ENCODE data around the gene BSPRY. TPM values are rescaled to one million over a fixed set of nuclear protein-coding genes. Genes with fewer than 3 reads are reported as not detected.

Gene BSPRY
- total RNA-seq, 3 donors from 2014 or later (not counting 1 experiment from before 2014, with no cell fraction given), result 3.3 to 5.5 (median 4.3) TPM

- no peak overlapping the region for H3K4me3 Mint-ChIP-seq
- no peak overlapping the region for H3K27ac ChIP-seq (ENCODE audit: low read length)
- H3K27me3 Mint-ChIP-seq (ENCODE audit: low read depth in 2 of 2), result no peaks in the 10 kb centered on the region
- H3K4me1 ChIP-seq (ENCODE audit: control insufficient read depth, insufficient read depth, low read length), result no peaks in the 10 kb centered on the region
- no peaks in the 10 kb centered on the region for H3K9me3 ChIP-seq (ENCODE audit: control insufficient read depth, insufficient read depth, low read length)
- WGBS (ENCODE audit: insufficient coverage), result 89% methylated on average over 7 of the region's 7 CpGs
- intact Hi-C loops (cut with micrococcal nuclease), result no loop called here
- no peak for TF ChIP-seq CTCF (IDR thresholded peaks at IDR 0.05)
- H3K4me3 ChIP-seq (ENCODE audit: low read length), result no peak overlapping the region
- H3K27me3 ChIP-seq (ENCODE audit: control insufficient read depth, insufficient read depth, low read length), result no peaks in the 10 kb centered on the region
- H3K4me1 Mint-ChIP-seq, result no peaks in the 10 kb centered on the region
- H3K36me3 Mint-ChIP-seq, result no peaks in the 10 kb centered on the region
- H3K27ac Mint-ChIP-seq, result no peak overlapping the region
- ATAC-seq (no peak), DNase-seq (no peak)
- no peaks in the 10 kb centered on the region for H3K9me3 Mint-ChIP-seq
- no peaks in the 10 kb centered on the region for H3K36me3 ChIP-seq (ENCODE audit: control insufficient read depth, insufficient read depth, low read length)
These were observed 7.4 kb downstream of the BSPRY start for GRCh38 chr9:113356686-113357292.

- Histone ChIP-seq H3K9me3 (ENCODE audit: control insufficient read depth, insufficient read depth, low read length) (no peaks in the 10 kb centered on the region), H3K27ac (ENCODE audit: low read length) (no peak overlapping the region), H3K27me3 (ENCODE audit: control insufficient read depth, insufficient read depth, low read length) (no peaks in the 10 kb centered on the region), H3K36me3 (ENCODE audit: control insufficient read depth, insufficient read depth, low read length) (no peaks in the 10 kb centered on the region), H3K4me1 (ENCODE audit: control insufficient read depth, insufficient read depth, low read length) (no peaks in the 10 kb centered on the region), H3K4me3 (ENCODE audit: low read length) (no peak overlapping the region)
- intact Hi-C loops (cut with micrococcal nuclease), result no loop called here
- H3K4me3 Mint-ChIP-seq, result no peak overlapping the region
- no peaks in the 10 kb centered on the region for H3K4me1 Mint-ChIP-seq
- WGBS (ENCODE audit: insufficient coverage), result 83% methylated on average over 1 of the region's 1 CpG
- no peaks in the 10 kb centered on the region for H3K9me3 Mint-ChIP-seq
- no peak overlapping the region for H3K27ac Mint-ChIP-seq
- no peaks in the 10 kb centered on the region for H3K27me3 Mint-ChIP-seq (ENCODE audit: low read depth in 2 of 2)
- ATAC-seq (no peak), DNase-seq (no peak)
- no peaks in the 10 kb centered on the region for H3K36me3 Mint-ChIP-seq
- no peak for TF ChIP-seq CTCF (IDR thresholded peaks at IDR 0.05)
These were observed 10.0 kb downstream of the BSPRY start for GRCh38 chr9:113359385-113359784.

GRCh38 chr9:113360242-113360842 lies 11.0 kb downstream of the BSPRY start:
- no peak for TF ChIP-seq CTCF (IDR thresholded peaks at IDR 0.05)
- Histone ChIP-seq H3K36me3 (ENCODE audit: control insufficient read depth, insufficient read depth, low read length) (no peaks in the 10 kb centered on the region), H3K4me3 (ENCODE audit: low read length) (no peak overlapping the region), H3K27ac (ENCODE audit: low read length) (no peak overlapping the region), H3K27me3 (ENCODE audit: control insufficient read depth, insufficient read depth, low read length) (no peaks in the 10 kb centered on the region), H3K9me3 (ENCODE audit: control insufficient read depth, insufficient read depth, low read length) (no peaks in the 10 kb centered on the region), H3K4me1 (ENCODE audit: control insufficient read depth, insufficient read depth, low read length) (no peaks in the 10 kb centered on the region)
- H3K36me3 Mint-ChIP-seq, result no peaks in the 10 kb centered on the region
- ATAC-seq (no peak), DNase-seq (no peak)
- no peak overlapping the region for H3K4me3 Mint-ChIP-seq
- no peaks in the 10 kb centered on the region for H3K4me1 Mint-ChIP-seq
- 95% methylated on average over 15 of the region's 15 CpGs for WGBS (ENCODE audit: insufficient coverage)
- H3K9me3 Mint-ChIP-seq, result no peaks in the 10 kb centered on the region
- intact Hi-C loops (cut with micrococcal nuclease), result no loop called here
- no peaks in the 10 kb centered on the region for H3K27me3 Mint-ChIP-seq (ENCODE audit: low read depth in 2 of 2)
- H3K27ac Mint-ChIP-seq, result no peak overlapping the region

Data from natural killer cell (primary cell).